ENCODE data around the gene ARHGAP20. TPM values are rescaled to one million over a fixed set of nuclear protein-coding genes. Genes with fewer than 3 reads are reported as not detected.

Gene ARHGAP20
- total RNA-seq, 1 experiment from 2014 or later = 0.04 TPM

DNA sequence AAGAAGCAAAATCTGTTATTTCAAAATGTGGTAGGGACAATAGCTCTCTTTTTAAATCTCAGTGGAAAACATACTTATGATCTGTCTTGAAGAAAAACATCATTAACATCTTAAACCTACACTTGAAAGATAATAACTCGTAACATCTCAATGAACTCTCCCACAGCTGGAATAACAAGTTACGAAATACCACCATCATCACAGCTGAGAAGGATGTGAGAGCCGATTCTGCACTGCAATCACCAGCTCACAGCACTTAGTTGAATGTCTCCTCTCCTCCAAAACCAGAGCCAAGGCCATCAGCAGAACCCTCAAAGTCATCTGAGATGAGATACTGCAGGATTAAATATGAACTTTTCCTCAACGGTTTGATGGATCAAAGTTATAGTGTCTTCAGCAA, 124.3 kb downstream of the ARHGAP20 start:
- Histone ChIP-seq H3K4me1 (ENCODE audit: insufficient read depth, low read length) (no peaks in the 10 kb centered on the region), H2BK5ac (ENCODE audit: insufficient read length, low read length) (no peak overlapping the region), H2BK20ac (ENCODE audit: low read depth, low read length, poor library complexity, severe bottlenecking) (no peak overlapping the region), H2AFZ (ENCODE audit: low read length) (no peak overlapping the region), H3K4ac (ENCODE audit: low read depth, low read length) (no peak overlapping the region), H3K56ac (ENCODE audit: insufficient read length, low read depth, low read length) (no peak overlapping the region), H4K91ac (ENCODE audit: insufficient read length, low read depth, low read length) (no peak overlapping the region), H3K4me2 (ENCODE audit: insufficient read depth, insufficient read length, low read length) (no peak overlapping the region), H2BK15ac (ENCODE audit: low read depth, low read length) (no peak overlapping the region), H2BK12ac (ENCODE audit: insufficient read length, low read depth, low read length) (no peak overlapping the region), H2BK120ac (ENCODE audit: low read depth, low read length, poor library complexity, severe bottlenecking) (no peak overlapping the region), H3K18ac (ENCODE audit: insufficient read length, low read depth, low read length) (no peak overlapping the region), H4K8ac (replicated peaks; ENCODE audit: insufficient read length, low read depth, low read length) (no peak overlapping the region), H3K9ac (ENCODE audit: extremely low read depth, insufficient read length, low read length) (no peak overlapping the region), H3K14ac (ENCODE audit: insufficient read depth, low read length) (no peak overlapping the region), H3K23me2 (ENCODE audit: insufficient read length, low read depth, low read length, poor library complexity, severe bottlenecking) (no peaks in the 10 kb centered on the region), H4K5ac (ENCODE audit: insufficient read length, low read depth, low read length) (no peak overlapping the region), H3K9me3 (ENCODE audit: control insufficient read depth, low read depth, low read length) (no peaks in the 10 kb centered on the region), H3K27me3 (ENCODE audit: insufficient read depth, low read length) (no peaks in the 10 kb centered on the region), H2AK5ac (ENCODE audit: insufficient read length, low read length) (no peak overlapping the region), H3K79me1 (ENCODE audit: insufficient read depth, low read depth, low read length, poor library complexity, severe bottlenecking) (no peaks in the 10 kb centered on the region), H4K20me1 (ENCODE audit: control insufficient read depth, insufficient read depth, insufficient read length) (no peaks in the 10 kb centered on the region), H3K79me2 (ENCODE audit: insufficient read depth, low read length) (no peaks in the 10 kb centered on the region), H3K23ac (ENCODE audit: insufficient read length, low read depth, low read length) (no peak overlapping the region), H3T11ph (ENCODE audit: low read length) (no peak overlapping the region), H3K27ac (ENCODE audit: insufficient read length, low read depth, low read length) (no peak overlapping the region)
- no peaks in the 10 kb centered on the region for H3K9me3 Mint-ChIP-seq
- WGBS (ENCODE audit: extremely low coverage, insufficient read length, low lambda C conversion rate) = no CpG with 5 or more reads among the region's 4 CpGs
- no peak for TF ChIP-seq CTCF (conservative IDR thresholded peaks at IDR 0.05)
- no peaks in the 10 kb centered on the region for H3K4me1 Mint-ChIP-seq
- H3K27me3 Mint-ChIP-seq (ENCODE audit: low read depth) = no peaks in the 10 kb centered on the region
- H3K4me3 Mint-ChIP-seq = no peak overlapping the region
- H3K27ac Mint-ChIP-seq = no peak overlapping the region
- DNase-seq = no peak
- H3K36me3 Mint-ChIP-seq (ENCODE audit: insufficient read depth in 1 of 3, low read depth in 3 of 3) = no peaks in the 10 kb centered on the region

Measured in H9 (cell line).